Osteocyte (in vitro differentiated cells): Measurements from ENCODE around the gene ACTN4. TPM values are rescaled to one million over a fixed set of nuclear protein-coding genes. Genes with fewer than 3 reads are reported as not detected.

Experiments
- total RNA-seq: library from RNA; stranded (reverse); gene quantifications from 2 replicates; pipeline ENCODE4 v1.2.1, GENCODE V29; 2021

ACTN4 gene
- total RNA-seq, 1 donor from 2014 or later, result 525 TPM

Other genes starting within 250 kb of the ACTN4 start
- gene FAM98C, start 244.6 kb upstream of the ACTN4 start, total RNA-seq, result 19.4 and 22.7 TPM in 2 replicates
- gene RASGRP4, start 221.4 kb upstream of the ACTN4 start, total RNA-seq, result not detected in 2 replicates
- 0.03 and 0.50 TPM in 2 replicates for gene RYR1, start 214.0 kb upstream of the ACTN4 start, total RNA-seq
- 2.1 and 3.1 TPM in 2 replicates for gene MAP4K1, start 29.7 kb upstream of the ACTN4 start, total RNA-seq
- 258 and 262 TPM in 2 replicates for gene EIF3K, start 28.5 kb upstream of the ACTN4 start, total RNA-seq
- gene CAPN12, start 96.8 kb downstream of the ACTN4 start, total RNA-seq, result not detected in 2 replicates
- gene LGALS7, start 125.9 kb downstream of the ACTN4 start, total RNA-seq, result not detected in 2 replicates
- not detected in 2 replicates for gene LGALS7B, start 141.6 kb downstream of the ACTN4 start, total RNA-seq
- 0.31 TPM in 1 of 2 replicates, not detected in the other for gene LGALS4, start 165.3 kb downstream of the ACTN4 start, total RNA-seq
- gene ECH1, start 184.1 kb downstream of the ACTN4 start, total RNA-seq, result 83.6 and 99.1 TPM in 2 replicates
- 262 and 277 TPM in 2 replicates for gene HNRNPL, start 202.3 kb downstream of the ACTN4 start, total RNA-seq
- gene RINL, start 230.6 kb downstream of the ACTN4 start, total RNA-seq, result 0.55 TPM in 1 of 2 replicates, not detected in the other